ENCODE data around the gene C10orf95.

The C10orf95 gene

DNA sequence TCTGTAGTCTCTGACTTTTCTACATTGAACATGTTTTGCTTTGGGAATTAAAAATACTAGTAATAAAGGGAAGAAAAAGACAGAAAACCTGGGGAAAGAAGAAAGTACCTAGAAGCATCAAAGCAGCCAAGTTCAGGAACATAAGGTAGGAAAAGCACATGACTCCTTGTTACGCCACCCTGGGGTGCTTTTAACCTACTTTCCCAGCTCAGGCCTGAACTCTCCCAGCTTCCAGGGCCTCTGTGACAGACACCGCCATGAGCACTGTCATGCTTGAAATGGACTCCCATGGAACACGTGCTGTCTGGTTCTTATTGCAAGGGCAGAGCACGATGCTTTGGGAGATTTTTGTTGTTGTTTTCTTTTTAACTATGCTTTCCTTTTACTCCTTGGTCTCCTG, 39.8 kb upstream of the C10orf95 start:
- TF ChIP-seq, protein P1, sequence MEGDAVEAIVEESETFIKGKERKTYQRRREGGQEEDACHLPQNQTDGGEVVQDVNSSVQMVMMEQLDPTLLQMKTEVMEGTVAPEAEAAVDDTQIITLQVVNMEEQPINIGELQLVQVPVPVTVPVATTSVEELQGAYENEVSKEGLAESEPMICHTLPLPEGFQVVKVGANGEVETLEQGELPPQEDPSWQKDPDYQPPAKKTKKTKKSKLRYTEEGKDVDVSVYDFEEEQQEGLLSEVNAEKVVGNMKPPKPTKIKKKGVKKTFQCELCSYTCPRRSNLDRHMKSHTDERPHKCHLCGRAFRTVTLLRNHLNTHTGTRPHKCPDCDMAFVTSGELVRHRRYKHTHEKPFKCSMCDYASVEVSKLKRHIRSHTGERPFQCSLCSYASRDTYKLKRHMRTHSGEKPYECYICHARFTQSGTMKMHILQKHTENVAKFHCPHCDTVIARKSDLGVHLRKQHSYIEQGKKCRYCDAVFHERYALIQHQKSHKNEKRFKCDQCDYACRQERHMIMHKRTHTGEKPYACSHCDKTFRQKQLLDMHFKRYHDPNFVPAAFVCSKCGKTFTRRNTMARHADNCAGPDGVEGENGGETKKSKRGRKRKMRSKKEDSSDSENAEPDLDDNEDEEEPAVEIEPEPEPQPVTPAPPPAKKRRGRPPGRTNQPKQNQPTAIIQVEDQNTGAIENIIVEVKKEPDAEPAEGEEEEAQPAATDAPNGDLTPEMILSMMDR (IDR thresholded peaks at IDR 0.05; ENCODE audit: control insufficient read depth, extremely low read depth, insufficient read depth) = no peak
- DNase-seq (ENCODE audit: low read depth) = no peak
- H3K4me3 ChIP-seq (ENCODE audit: low read depth, low read length) = no peak overlapping the region

GRCh38 chr10:102485093-102485784, 33.9 kb upstream of the C10orf95 start:
- DNase-seq (ENCODE audit: low read depth) = no peak
- H3K4me3 ChIP-seq (ENCODE audit: low read depth, low read length) = no peak overlapping the region
- TF ChIP-seq, protein P1 (IDR thresholded peaks at IDR 0.05; ENCODE audit: control insufficient read depth, extremely low read depth, insufficient read depth) = no peak

DNA sequence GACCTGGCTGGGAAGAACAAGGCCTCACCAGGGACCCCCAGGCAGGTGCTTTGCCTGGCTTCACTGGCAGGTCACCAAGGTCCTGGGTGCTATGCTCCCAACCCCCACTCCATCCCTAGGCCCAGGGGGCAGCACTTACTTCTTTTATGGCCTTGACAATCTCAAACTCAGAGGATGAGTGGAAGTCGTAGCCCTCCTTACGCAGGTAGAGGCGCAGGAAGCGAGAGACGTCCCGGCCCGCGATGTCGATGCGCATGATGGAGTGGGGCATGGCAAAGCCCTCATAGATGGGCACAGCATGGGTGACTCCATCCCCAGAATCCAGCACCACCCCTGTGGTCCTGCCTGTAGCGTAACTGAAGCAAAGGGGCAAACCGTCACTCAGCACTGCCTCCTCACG, 32.7 kb upstream of the C10orf95 start:
- DNase-seq (ENCODE audit: low read depth) = no peak
- no peak overlapping the region for H3K4me3 ChIP-seq (ENCODE audit: low read depth, low read length)
- TF ChIP-seq, protein P1 (IDR thresholded peaks at IDR 0.05; ENCODE audit: control insufficient read depth, extremely low read depth, insufficient read depth) = no peak

DNA sequence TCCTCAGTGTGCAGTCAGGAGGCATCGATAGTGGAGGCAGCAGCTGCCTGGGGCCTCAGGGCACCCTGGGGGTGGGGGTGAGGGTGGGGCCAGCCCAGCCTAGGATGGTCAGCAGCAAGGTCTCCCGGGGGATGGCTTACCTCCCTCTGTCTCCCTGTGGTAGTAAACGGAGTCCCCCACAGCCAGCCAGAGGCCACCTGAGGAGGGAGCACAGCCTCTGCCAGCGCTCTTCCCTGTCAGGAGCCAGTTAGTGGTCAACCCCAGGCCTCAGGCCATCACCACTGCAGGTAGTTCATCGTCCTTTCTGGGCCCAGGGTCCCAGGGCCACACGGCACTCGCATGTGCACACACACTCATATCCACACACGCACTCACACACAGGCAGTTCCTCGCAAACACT, 29.1 kb upstream of the C10orf95 start:
- H3K4me3 ChIP-seq (ENCODE audit: low read depth, low read length) = no peak overlapping the region
- no peak for DNase-seq (ENCODE audit: low read depth)
- TF ChIP-seq, protein P1 (IDR thresholded peaks at IDR 0.05; ENCODE audit: control insufficient read depth, extremely low read depth, insufficient read depth) = no peak

GRCh38 chr10:102479651-102480050, 28.3 kb upstream of the C10orf95 start:
- TF ChIP-seq, protein P1 (IDR thresholded peaks at IDR 0.05; ENCODE audit: control insufficient read depth, extremely low read depth, insufficient read depth) = no peak
- DNase-seq (ENCODE audit: low read depth) = no peak
- no peak overlapping the region for H3K4me3 ChIP-seq (ENCODE audit: low read depth, low read length)

- DNase-seq (ENCODE audit: low read depth) = no peak
- TF ChIP-seq, protein P1 (IDR thresholded peaks at IDR 0.05; ENCODE audit: control insufficient read depth, extremely low read depth, insufficient read depth) = no peak
- H3K4me3 ChIP-seq (ENCODE audit: low read depth, low read length) = no peak overlapping the region
Observed at GRCh38 chr10:102476466-102477141, 25.3 kb upstream of the C10orf95 start.

All from LNCaP clone FGC (cell line).